ENCODE data around the gene PHF5A. TPM values are rescaled to one million over a fixed set of nuclear protein-coding genes. Genes with fewer than 3 reads are reported as not detected.

Gene PHF5A
- total and polyA plus RNA-seq, 10 of the 15 experiments (the other 5 are each of a cell fraction or from before 2014, with no cell fraction given), result 40.5 to 115 (median 79.2) TPM

GRCh38 chr22:41508770-41509170 is 40.3 kb upstream of the PHF5A start:
- ChIA-PET SMC1A (ENCODE audit: uncharacterized antibody, unreplicated experiment) (interaction anchor here (1.0 kb wide), 1 partner anchor 37 kb away, joined by 3 read pairs; no protein-coding TSS in a partner anchor), RAD21 (ENCODE audit: unreplicated experiment) (no interaction called here), CTCF (no interaction called here), POLR2A (interaction anchor here (0.6 kb wide), 1 partner anchor 229 kb away, joined by 3 read pairs; no protein-coding TSS in a partner anchor)
- H3K4me2 ChIP-seq (ENCODE audit: control insufficient read depth, insufficient read depth), result no peak overlapping the region
- TF ChIP-seq JUNB (IDR thresholded peaks at IDR 0.05) (no peak), SIX5 (IDR thresholded peaks at IDR 0.05; ENCODE audit: low read depth, low read length, severe bottlenecking) (no peak), RUNX3 (IDR thresholded peaks at IDR 0.05; ENCODE audit: low read length) (no peak), YBX1 (IDR thresholded peaks at IDR 0.05) (no peak), PML (IDR thresholded peaks at IDR 0.05; ENCODE audit: low read length) (no peak), HSF1 (IDR thresholded peaks at IDR 0.05; ENCODE audit: low read depth, low read length) (no peak), CBX3 (IDR thresholded peaks at IDR 0.05; ENCODE audit: borderline replicate concordance, low read depth) (no peak), EED (IDR thresholded peaks at IDR 0.05; ENCODE audit: low read depth) (no peak), ATF3 (IDR thresholded peaks at IDR 0.05; ENCODE audit: borderline replicate concordance, extremely low read depth, low read depth, low read length) (no peak), EGR1 (IDR thresholded peaks at IDR 0.05; ENCODE audit: borderline replicate concordance in 1 of 2, low read depth in 2 of 2, low read length in 2 of 2) (no peak), STAT3 (IDR thresholded peaks at IDR 0.05; ENCODE audit: low read depth, low read length) (no peak), TBL1XR1 (IDR thresholded peaks at IDR 0.05; ENCODE audit: low read depth, low read length) (no peak), ZNF274 (IDR thresholded peaks at IDR 0.05; ENCODE audit: insufficient read depth, insufficient read length) (no peak), GABPA (IDR thresholded peaks at IDR 0.05; ENCODE audit: low read depth) (no peak), CREM (IDR thresholded peaks at IDR 0.05; ENCODE audit: low read depth) (no peak), HDAC6 (IDR thresholded peaks at IDR 0.05; ENCODE audit: unreplicated experiment) (no peak), SMAD5 (IDR thresholded peaks at IDR 0.05; ENCODE audit: low read depth) (no peak), CHD4 (IDR thresholded peaks at IDR 0.05) (no peak)
- TF ChIP-seq, protein P1, sequence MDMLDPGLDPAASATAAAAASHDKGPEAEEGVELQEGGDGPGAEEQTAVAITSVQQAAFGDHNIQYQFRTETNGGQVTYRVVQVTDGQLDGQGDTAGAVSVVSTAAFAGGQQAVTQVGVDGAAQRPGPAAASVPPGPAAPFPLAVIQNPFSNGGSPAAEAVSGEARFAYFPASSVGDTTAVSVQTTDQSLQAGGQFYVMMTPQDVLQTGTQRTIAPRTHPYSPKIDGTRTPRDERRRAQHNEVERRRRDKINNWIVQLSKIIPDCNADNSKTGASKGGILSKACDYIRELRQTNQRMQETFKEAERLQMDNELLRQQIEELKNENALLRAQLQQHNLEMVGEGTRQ (IDR thresholded peaks at IDR 0.05; ENCODE audit: borderline replicate concordance, low read depth, low read length), result no peak
- no peaks in the 10 kb centered on the region for H4K20me1 ChIP-seq (ENCODE audit: control insufficient read depth, insufficient read depth)
- no peak overlapping the region for H3K4me3 ChIP-seq
- FAIRE-seq (no peak), ATAC-seq (no peak), DNase-seq (ENCODE audit: low read depth, low spot score) (no peak)
- WGBS (ENCODE audit: insufficient coverage, insufficient replicate concordance, low lambda C conversion rate, missing lambda C conversion rate), result 95% methylated on average over 12 of the region's 12 CpGs
- no peak overlapping the region for H3K27ac ChIP-seq (ENCODE audit: control insufficient read depth, insufficient read depth)
- BruUV-seq (replicated peaks), result no TSS peak
- no peak overlapping the region for H3K9ac ChIP-seq (ENCODE audit: control insufficient read depth, insufficient read depth, low read length)
- no peaks in the 10 kb centered on the region for H3K9me3 ChIP-seq (replicated peaks; ENCODE audit: control insufficient read depth, insufficient read depth, low read length)
- H2AFZ ChIP-seq (ENCODE audit: control insufficient read depth, low read depth, low read length), result no peak overlapping the region
- intact Hi-C loops (cut with micrococcal nuclease; ENCODE audit: unreplicated experiment) (no loop called here), in situ Hi-C loops (cut with MboI) (no loop called here)
- peaks cover 12 to 47% of the 10 kb centered on the region in 2 experiments for H3K36me3 ChIP-seq (ENCODE audit: control insufficient read depth in 2 of 2, insufficient read depth in 2 of 2, low read length in 1 of 2)
- no peaks in the 10 kb centered on the region for H3K79me2 ChIP-seq (ENCODE audit: control insufficient read depth, insufficient read depth, low read length)
- no peaks in the 10 kb centered on the region for H3K4me1 ChIP-seq (ENCODE audit: control insufficient read depth, insufficient read depth, low read length)
- H3K27me3 ChIP-seq (replicated peaks in 1 of 2; ENCODE audit: control insufficient read depth in 2 of 2, insufficient read depth in 2 of 2, low read length in 1 of 2), result no peaks in the 10 kb centered on the region
